Muscle of back (tissue), 11 donors: ENCODE measurements around the gene ACKR1. TPM values are rescaled to one million over a fixed set of nuclear protein-coding genes. Genes with fewer than 3 reads are reported as not detected.
A peak's percentile ranks its signal among the peaks of the same experiment; 100 is the strongest.

ENCODE experiments used
- DNase-seq, 3 donors: peaks; one replicate each; pipeline versions ENCODE4 v3.0.0 to v3.0.0-alpha.2; 2013
- polyA plus RNA-seq, 10 donors: library from polyadenylated mRNA; unstranded; fragments of 120-200 nt; gene quantifications; one replicate each; pipeline ENCODE4 v1.2.1, GENCODE V29; 2013; ENCODE audit not compliant: insufficient read length in 10 of 10

ACKR1 gene
- polyA plus RNA-seq, 10 donors: 1.3 to 3.9 (median 2.1) TPM

DNA sequence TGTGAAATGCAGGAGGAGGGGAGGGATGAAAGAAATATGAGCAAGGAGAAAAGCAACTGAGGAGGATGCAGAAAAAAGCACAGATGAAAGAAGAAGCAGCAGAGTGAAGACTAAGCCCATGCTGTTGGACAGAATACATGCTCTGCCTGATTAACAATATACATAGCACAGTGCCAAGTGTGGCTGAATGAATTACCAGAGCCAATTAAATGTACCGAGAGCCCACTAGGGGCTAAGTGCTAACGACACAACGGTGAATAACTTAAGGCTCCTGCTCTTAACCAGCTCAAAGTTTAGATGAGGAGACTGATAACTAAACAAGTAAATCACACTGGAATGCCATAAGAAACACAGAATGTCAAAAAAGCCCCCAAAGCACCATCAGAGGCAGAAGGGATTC, 17.6 kb upstream of the ACKR1 start:
- no peak for DNase-seq

DNA sequence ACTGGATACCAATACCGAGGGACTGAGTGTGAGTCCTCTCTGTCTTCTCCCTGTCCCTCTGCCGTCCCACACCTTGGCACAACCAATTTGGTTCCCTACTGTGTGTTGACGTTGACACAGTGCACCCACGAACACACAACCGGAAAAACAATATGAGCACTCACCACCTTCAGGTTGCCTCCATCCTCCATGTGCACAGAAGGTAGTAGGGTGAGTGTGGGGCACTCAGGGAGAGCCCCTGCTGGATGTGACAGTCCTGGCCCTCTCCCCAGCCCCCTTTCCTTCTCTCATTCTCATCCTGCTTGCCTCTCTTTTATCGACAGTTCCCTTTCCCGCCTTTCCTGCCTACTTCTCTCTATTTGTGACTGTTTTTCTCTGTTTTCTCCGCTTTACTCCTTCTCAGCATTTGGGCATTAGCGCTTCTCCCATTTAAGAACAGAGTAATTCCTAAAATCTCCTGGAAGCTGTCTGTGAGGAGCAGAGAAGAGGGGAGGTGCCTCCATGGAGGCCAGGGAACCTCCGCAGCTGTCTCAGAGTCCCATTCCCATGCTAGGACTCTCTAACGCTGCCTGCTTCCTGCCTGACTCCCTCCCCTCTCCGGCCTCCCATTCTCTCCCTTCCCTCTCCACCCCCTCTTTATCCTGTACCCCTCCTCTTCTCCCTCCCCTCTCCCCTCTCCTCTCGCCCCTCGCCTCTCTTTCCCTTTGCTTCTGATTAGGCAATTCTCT, 16.9 kb upstream of the ACKR1 start:
- DNase-seq: peak in 1 of 3 donors; percentile 17

DNA sequence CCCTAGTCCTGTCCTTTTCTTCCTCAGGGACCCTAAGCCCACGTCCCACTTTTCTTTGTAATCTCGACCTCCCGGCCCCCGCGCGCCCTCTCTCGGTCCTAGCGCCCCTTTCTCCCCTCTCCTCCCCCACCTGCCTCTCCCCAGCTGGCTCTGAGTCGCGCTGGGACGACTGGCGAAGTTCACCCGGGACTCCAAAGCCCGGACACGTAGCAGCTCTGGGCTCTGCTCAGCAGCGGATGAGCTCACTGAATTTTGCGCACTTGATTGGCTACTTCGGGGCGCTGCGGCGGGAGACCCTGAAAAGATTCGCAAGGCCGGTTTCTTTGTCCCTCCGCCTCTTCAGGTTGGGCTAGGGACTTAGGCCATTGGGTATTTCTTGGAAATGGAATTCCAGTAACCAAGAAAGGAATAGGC, 16.3 kb upstream of the ACKR1 start:
- peak; percentile 33 to 83 (median 60) for DNase-seq

DNA sequence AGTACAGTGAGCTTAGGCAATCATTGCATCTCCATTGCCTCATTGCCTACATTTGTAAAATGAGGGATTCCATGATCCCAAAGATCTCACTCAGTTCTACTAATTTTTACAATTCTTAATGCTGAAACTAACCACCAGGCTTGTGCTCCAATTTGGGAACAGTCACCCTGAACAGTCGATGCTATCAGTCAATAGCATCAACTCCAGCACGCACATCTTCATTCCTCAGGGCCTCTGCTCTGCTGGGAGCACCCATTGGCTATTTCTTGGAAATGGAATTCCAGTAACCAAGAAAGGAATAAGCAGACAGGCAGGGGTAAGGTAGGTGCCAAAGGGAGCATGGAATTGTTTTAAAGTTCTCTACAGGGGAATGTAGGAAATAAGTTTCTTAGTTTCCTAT, 14.2 kb upstream of the ACKR1 start:
- DNase-seq: no peak

DNA sequence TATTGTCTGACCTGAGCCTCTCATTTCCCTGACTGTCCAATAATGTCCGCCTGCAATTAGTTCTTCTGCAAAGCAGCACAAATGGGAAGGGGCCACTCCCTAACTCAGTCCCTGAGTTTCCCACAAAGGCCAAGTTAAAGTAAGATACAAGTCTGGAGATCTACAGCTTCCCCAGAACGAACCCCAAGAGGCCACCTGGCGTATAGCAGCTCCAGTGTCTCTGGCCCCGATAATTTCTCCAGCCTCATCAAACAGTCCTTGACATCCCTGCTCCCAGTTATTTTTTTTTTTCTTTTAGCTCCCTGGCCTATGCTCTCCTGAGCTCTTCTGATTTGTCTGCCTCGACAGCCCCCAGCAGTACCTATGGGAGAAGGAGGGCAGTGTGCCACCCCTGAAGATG, 8.1 kb upstream of the ACKR1 start:
- no peak for DNase-seq

DNA sequence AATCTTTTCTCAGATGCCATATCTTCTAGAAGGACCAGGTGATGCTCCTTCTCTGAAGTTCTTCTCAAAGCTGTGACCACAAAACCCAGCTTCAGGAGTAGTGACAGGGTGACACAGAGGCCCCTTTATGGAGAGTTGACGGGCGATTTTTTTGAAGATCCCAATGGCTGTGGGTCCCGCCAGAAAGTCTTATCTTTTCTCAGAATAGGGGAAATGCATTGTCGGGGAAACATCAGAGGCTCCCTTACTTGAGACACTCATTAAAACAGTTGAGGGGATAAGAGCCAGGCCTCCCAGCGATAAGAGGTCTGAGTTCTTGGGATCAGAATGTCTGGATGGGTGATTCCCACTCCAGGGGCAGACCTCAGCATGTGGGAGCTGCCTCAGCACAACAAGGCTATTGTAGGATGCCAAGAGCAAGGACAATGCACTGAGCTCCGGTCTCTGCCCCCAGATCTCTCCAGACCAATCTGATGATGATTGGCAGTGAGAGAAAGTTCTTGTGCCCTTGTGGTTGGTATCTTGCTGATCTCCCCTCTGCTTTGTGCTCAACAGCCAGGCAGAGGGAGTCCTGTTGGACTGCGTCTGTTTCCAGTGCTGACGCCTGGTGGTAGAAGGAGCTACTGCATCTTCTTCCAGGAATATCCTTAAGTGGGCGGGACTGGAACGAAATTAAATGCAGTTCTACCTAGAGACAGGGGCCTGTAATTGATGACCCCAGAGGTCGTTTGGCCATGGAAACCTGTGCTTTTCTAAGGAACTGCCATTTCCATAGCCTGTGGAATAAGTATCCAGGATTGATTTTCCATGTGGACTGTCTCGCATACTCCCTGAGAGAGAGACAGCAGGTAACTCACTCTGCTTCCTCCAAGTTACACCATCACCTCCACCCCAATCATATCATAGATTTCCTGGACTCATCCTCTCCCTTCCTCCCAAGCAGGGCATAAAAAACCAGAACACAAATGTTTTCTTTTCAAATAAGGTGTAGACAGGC, 6.8 kb upstream of the ACKR1 start:
- DNase-seq: peak; percentile 64 to 82 (median 74)

DNA sequence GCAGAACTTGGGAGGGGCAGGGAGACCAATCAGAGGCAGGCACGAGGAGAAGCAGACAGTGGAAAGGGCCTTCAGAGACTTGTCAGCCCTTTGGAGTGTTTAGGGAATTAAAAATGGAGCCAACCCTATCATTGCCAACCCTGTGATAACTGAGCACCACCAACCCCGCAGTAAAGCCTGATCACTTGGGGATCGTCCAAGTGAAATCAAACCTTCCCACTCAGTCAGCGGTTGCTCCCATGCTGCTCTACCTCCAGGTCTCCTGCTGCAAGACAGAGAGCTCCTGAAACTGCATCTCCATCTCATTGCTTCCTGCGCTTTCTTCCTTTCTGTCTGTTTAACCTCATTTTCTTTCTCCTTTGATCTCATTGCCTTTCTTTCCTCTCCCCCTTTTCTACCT, 4.8 kb upstream of the ACKR1 start:
- DNase-seq: no peak

DNA sequence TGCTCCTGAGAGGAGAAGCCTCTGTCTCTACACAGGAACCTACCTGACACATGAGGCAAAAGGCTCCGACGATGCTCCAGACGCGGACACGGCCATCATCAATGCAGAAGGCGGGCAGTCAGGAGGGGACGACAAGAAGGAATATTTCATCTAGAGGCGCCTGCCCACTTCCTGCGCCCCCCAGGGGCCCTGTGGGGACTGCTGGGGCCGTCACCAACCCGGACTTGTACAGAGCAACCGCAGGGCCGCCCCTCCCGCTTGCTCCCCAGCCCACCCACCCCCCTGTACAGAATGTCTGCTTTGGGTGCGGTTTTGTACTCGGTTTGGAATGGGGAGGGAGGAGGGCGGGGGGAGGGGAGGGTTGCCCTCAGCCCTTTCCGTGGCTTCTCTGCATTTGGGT, 3.9 kb upstream of the ACKR1 start:
- no peak for DNase-seq

DNA sequence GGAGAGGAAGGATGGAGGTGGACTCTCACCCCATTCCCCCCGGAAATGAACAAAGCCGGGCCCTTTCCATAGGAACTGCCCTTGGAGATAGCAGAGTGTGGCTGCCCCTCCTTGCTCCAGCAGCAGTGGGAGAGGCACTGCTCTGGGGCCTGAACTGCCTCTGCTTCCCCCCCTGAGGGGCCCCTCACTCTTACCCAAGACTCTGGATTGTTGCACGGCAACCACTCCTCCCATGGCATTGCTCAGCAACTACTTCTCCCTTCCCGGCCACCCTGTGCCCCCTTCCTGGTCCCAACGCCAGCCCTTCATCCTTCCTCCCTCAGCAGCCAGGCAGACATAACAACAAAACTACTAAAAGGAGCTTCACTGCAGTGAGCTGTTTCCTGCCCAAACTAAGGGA, 3.0 kb upstream of the ACKR1 start:
- no peak for DNase-seq

DNA sequence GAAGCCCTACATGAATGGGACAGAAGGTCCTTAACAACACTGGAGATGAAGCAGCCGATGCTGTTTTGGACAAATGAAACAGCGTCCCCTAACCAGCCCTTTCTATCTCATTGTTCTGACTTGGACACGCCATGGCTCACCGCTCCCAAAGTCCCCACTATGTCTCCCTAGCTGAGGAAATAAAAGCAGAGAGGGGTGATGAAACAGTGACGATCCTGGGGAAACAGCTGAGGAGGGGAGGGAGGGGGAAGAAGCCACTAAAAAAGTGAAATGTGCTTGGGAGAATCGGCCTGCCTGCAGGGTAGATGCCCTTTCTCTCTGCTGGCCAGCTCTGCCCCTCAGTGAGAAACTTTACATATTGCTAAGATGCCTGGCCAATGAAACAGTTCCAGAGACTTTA, 1.1 kb upstream of the ACKR1 start:
- no peak for DNase-seq

DNA sequence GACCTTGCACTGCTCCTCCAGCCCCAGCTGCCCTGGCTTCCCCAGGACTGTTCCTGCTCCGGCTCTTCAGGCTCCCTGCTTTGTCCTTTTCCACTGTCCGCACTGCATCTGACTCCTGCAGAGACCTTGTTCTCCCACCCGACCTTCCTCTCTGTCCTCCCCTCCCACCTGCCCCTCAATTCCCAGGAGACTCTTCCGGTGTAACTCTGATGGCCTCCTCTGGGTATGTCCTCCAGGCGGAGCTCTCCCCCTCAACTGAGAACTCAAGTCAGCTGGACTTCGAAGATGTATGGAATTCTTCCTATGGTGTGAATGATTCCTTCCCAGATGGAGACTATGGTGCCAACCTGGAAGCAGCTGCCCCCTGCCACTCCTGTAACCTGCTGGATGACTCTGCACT, 550 bp downstream of the ACKR1 start:
- no peak for DNase-seq

DNA sequence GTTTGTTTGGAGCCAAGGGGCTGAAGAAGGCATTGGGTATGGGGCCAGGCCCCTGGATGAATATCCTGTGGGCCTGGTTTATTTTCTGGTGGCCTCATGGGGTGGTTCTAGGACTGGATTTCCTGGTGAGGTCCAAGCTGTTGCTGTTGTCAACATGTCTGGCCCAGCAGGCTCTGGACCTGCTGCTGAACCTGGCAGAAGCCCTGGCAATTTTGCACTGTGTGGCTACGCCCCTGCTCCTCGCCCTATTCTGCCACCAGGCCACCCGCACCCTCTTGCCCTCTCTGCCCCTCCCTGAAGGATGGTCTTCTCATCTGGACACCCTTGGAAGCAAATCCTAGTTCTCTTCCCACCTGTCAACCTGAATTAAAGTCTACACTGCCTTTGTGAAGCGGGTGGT, 1.4 kb downstream of the ACKR1 start:
- no peak for DNase-seq

DNA sequence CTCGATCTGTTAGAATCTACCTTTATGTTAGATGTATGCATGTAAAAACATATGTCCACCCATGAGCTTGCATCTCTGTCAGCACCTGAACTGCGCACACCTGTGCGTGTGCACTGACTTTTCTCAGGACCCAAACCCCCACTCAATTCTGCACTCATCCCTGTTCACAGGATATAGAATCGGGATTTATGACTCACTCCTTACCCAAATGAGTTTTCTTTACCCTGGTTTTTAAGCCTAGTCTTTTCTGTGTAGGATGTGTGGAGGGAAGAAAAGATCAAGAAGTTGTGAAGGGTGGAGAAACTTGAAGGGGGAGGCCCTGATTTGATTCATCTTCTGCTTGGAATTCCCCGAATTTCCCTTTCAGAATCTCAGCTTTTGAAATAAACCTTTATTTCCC, 2.4 kb downstream of the ACKR1 start:
- DNase-seq: no peak

DNA sequence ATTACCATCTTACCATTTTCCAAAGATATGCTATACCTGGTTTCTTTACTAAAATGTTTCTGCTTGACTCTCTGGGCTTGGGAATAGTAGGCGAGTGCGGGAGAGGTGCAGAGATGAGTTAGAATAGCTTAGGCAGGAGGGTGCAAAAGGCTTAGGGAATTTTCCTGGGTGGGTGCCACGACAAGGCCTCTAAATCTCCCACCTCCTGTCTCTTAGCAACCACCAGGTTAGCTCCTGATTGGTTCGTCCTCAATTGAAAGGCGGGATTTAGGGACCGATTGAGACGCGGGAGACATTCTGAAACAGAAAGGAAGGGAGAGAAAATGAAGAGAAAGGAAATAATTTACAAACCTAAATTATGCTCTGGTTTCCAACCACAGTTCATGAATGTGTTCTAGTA, 3.1 kb downstream of the ACKR1 start:
- DNase-seq: no peak

DNA sequence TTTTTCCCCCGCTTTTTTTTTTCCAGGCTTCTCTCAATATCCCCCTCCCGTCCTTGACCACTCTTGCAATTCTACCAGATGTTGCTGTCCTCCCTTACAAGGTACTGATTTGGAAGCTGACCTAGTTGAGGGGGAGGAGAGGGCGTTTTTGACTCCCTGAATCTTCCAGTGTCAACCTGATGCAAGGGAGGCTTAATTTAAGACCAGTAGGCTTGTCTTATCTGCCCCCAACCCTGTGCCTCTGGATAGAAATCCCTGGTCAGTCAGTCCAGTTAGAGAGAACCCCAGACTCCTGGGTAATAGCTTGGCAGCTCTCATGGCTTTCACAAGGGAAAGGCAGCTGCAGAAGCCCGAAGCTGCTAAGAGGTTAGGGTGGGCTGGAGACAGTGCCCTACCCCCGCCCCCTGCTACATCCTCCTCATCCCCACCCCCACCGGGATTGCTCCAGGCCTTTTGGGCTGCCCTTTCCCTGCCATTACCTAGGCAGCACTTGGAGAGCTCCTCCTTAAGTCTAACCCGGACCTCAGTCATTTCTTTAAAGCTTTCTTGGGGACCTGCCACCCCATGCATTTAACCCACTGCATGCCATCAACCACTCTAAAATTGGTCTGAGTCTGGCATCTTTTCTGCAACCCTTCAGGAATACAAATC, 3.6 kb downstream of the ACKR1 start:
- no peak for DNase-seq

DNA sequence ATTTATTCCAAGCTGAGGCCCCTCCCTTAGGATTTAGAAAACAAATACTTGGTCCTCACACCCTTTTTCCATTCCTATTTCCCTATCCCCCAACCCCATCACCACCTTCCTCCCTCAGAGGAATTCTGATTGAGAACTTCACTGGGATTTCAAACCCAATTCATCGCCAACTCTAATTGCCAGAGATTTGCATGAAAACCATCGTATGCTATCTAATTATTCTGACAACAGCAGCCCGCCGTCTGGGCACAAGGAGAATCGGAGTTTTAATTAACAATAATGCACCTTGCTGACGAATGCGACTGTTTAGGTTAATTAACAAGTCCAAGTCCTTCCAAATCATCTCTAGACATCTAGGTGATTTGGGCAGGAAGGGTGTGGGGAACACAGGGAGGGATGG, 4.4 kb downstream of the ACKR1 start:
- no peak for DNase-seq

DNA sequence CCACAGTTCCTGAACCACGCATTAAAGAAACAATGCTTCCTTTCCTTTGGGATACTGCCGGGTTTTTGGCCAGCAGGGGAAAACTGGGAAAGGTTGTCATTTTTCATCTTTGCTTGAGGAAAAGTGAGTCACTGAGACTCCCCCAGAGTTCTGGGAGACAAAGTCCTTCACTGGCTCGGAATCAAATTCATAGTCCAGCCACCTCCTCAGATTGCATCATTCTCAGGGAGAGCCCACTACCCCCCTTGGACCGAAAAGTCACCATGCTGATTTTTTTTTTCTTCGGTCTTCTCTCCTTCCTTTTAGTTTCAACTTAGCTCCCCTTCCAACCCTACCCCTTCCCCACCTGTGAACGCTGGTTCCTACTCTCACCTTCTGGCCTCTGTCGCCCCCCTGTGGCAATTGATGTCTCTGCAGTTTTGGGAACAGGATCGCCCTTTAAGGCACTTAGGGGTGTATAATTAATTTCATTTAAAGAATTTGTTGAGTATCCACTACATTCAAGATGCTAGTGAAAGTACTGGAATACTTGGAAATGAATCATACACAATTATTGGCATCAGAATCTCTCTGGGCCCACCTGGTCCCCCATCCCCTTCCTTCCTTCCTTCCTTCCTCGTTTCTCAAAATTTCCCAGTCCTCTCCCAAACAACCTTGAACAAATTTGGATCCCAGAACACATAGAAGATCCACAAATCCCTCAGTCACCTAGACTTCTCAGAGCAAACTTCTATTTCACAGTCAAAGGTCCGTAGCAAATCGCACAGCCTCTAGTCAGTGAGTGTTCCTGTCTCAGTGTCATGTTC, 6.9 kb downstream of the ACKR1 start:
- no peak for DNase-seq

DNA sequence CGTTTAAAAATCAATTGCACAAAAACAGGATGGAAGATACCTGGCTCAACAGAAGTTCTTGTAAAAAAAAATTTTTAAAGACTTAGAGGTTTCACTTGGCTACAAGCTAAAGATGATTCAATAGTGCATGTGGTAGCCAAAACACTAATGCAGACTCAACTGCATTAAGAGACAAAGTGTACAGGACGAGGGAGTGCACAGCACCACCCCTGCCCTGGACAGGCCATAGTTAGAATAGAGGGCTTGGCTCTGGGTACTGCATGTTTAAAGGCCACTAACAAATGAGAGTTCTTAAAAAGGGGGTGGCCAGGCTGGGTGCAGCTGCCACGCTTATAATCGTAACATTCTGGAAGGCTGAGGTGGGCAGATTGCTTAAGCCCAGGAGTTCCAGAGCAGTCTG, 7.9 kb downstream of the ACKR1 start:
- no peak for DNase-seq

DNA sequence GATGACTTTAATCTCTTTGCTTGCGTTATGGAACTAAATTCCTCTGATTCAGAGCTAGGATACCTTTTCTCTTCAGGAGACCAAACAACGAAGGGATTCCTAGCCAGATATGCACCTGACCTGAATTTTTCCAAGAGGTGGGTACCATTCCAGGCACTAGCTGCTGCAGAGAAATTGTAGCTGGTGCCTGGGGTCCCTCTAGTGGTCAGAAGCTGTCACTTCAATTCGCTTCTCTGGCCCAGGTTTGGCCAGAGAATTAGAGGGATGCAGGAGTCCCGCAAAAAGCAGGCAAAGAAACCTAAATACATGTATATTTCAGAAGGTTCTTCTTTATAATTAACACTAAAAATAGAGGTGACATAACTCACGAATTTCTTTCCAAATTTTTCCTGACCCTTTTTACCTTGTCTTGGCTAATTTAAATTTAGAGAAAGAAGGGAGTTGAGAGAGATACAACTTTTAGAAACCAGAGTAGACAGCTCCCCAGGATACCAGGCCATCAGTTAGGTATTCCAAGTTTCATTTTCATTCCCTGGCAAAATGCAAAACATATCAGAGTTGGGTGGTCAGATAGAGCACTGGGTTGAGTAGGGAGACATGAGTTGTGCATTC, 9.6 kb downstream of the ACKR1 start:
- DNase-seq: peak; percentile 14 to 56 (median 40)

DNA sequence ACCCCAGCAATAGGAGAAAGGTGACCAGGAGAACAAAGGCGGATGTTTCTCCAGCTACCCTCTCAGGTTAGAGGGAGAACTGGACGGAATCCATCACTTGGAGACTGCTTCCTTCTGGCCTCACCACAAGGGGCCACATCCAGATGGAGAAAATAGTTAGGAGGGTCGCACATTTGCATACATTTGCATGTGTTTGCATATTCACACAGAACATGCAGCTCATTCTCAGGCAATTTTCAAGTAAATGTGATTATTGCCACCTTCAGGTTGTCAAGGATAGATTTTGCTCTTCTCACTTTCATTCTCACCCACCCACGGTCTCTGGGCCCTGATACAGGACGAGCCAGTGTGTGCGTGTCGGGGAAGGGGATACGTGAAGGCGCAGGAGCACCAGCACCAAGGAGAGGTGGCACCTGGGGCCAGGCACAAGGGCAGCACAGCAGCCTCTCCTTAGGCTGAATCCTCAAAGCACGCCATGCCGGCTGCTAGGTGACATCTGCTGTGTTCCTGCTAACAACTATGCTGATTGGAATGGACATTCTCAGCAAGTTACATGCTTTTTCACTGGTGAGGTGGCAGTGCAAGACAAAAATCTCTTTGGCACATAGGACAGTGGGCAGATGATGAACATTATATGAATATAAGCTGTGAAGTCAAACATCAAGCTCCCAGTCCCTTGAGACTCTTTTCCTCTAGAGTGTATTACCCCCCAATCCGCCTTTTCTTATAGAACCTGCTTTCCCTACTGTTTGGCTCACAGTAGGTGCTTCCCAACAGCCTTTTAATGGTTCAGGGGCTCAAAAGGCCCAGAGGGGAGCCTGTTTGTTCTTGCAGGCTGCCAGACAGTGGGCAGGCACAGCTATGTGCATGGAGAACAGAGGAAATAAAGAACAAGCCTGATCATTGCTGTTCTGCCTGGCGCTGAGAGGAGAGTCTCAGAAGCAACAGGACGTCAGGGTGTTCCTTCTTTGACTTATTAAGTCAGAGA, 14.3 kb downstream of the ACKR1 start:
- DNase-seq: no peak
